Neural progenitor cell (in vitro differentiated cells): ENCODE results near the gene HBA1. TPM values are rescaled to one million over a fixed set of nuclear protein-coding genes. Genes with fewer than 3 reads are reported as not detected.

Source experiments
- DNase-seq: peaks from one replicate; pipeline ENCODE4 v3.0.0-alpha.2; 2016; ENCODE audit warnings: low spot score
- H2AFZ ChIP-seq: fragments of 200-600 bp; sonication (generic); replicated peaks from 2 replicates; pipeline ENCODE4 v1.6.1; 2016; ENCODE audit warnings: antibody characterized with exemption
- H3F3A ChIP-seq: fragments of 200-600 bp; sonication (generic); 2 replicates; pipeline ENCODE4 v1.6.1; 2016; ENCODE audit warnings: antibody characterized with exemption, low read depth
- H3K27ac ChIP-seq: fragments of 200-600 bp; sonication (generic); 2 replicates; pipeline ENCODE4 v1.5.1; 2016; ENCODE audit warnings: mild to moderate bottlenecking
- H3K27me3 ChIP-seq: fragments of 200-600 bp; sonication (generic); 2 replicates; pipeline ENCODE4 v1.6.1; 2016; ENCODE audit warnings: mild to moderate bottlenecking, moderate library complexity
- H3K36me3 ChIP-seq: fragments of 200-600 bp; sonication (generic); 2 replicates; pipeline ENCODE4 v1.5.1; 2016
- H3K4me1 ChIP-seq: fragments of 200-600 bp; sonication (generic); 2 replicates; pipeline ENCODE4 v1.6.1; 2016; ENCODE audit warnings: mixed run types
- H3K4me2 ChIP-seq: fragments of 200-600 bp; sonication (generic); 2 replicates; pipeline ENCODE4 v1.6.1; 2016
- H3K4me3 ChIP-seq: fragments of 200-600 bp; sonication (generic); 2 replicates; pipeline ENCODE4 v1.5.1; 2016
- H3K79me2 ChIP-seq: fragments of 200-600 bp; sonication (generic); 2 replicates; pipeline ENCODE4 v1.6.1; 2016; ENCODE audit warnings: low read depth
- H3K9ac ChIP-seq: fragments of 200-600 bp; sonication (generic); 2 replicates; pipeline ENCODE4 v1.6.1; 2016
- H3K9me3 ChIP-seq: fragments of 200-600 bp; sonication (generic); 2 replicates; pipeline ENCODE4 v1.5.1; 2016; ENCODE audit warnings: low read depth
- H4K20me1 ChIP-seq: fragments of 200-600 bp; sonication (generic); 2 replicates; pipeline ENCODE4 v1.6.1; 2016; ENCODE audit warnings: low read depth
- H3K27ac Mint-ChIP-seq: 3 replicates; pipeline ENCODE4 v1.8.0; 2021; ENCODE audit warnings: mixed read lengths
- H3K27me3 Mint-ChIP-seq: 2 replicates; pipeline ENCODE4 v1.8.0; 2022; ENCODE audit warnings: low read depth, mild to moderate bottlenecking, inconsistent platforms, moderate library complexity, mixed read lengths; ENCODE audit not compliant: insufficient read depth
- H3K36me3 Mint-ChIP-seq: 3 replicates; pipeline ENCODE4 v1.8.0; 2021; ENCODE audit warnings: mixed read lengths
- H3K4me1 Mint-ChIP-seq: 3 replicates; pipeline ENCODE4 v1.8.0; 2021; ENCODE audit warnings: mixed read lengths
- H3K4me3 Mint-ChIP-seq: 3 replicates; pipeline ENCODE4 v1.8.0; 2021; ENCODE audit warnings: mild to moderate bottlenecking, moderate library complexity, mixed read lengths
- H3K9me3 Mint-ChIP-seq: 3 replicates; pipeline ENCODE4 v1.8.0; 2020; ENCODE audit warnings: mixed read lengths
- CTCF ChIP-seq: fragments of 200-600 bp; sonication (generic); IDR thresholded peaks from 2 replicates; pipeline ENCODE4 v1.5.1; 2017; ENCODE audit warnings: antibody characterized with exemption, mild to moderate bottlenecking
- EZH2 ChIP-seq: fragments of 200-600 bp; sonication (generic); IDR thresholded peaks from 2 replicates; pipeline ENCODE4 v1.6.1; 2017; ENCODE audit warnings: antibody characterized with exemption, mild to moderate bottlenecking, moderate library complexity
- EZH2phosphoT487 ChIP-seq: fragments of 200-600 bp; sonication (generic); IDR thresholded peaks from 2 replicates; pipeline ENCODE4 v1.6.1; 2017; ENCODE audit warnings: antibody characterized with exemption
- total RNA-seq: library from RNA; depleted of rRNA; stranded (reverse); fragments of >200 nt; gene quantifications from 2 replicates; pipeline ENCODE4 v1.2.3, GENCODE V29; 2015; ENCODE audit warnings: low replicate concordance

HBA1 gene
- total RNA-seq, 1 donor from 2014 or later: not detected

- H3K9me3 Mint-ChIP-seq: no peaks in the 10 kb centered on the region
- no peaks in the 10 kb centered on the region for H3K4me1 ChIP-seq
Measured at GRCh38 chr16:144797-145252, 31.7 kb upstream of the HBA1 start.

GRCh38 chr16:146646-147045 lies 29.8 kb upstream of the HBA1 start:
- Histone ChIP-seq H3K27me3 (peaks cover 44% of the 10 kb centered on the region), H3K9ac (no peak overlapping the region), H3K79me2 (no peaks in the 10 kb centered on the region), H3K27ac (no peak overlapping the region), H2AFZ (no peak overlapping the region), H3F3A (no peaks in the 10 kb centered on the region), H4K20me1 (no peaks in the 10 kb centered on the region), H3K4me1 (no peaks in the 10 kb centered on the region), H3K36me3 (no peaks in the 10 kb centered on the region), H3K4me3 (no peak overlapping the region), H3K9me3 (no peaks in the 10 kb centered on the region), H3K4me2 (no peak overlapping the region)
- Mint-ChIP-seq H3K4me3 (no peak overlapping the region), H3K4me1 (peaks cover 3% of the 10 kb centered on the region), H3K27me3 (peaks cover 41% of the 10 kb centered on the region), H3K9me3 (no peaks in the 10 kb centered on the region), H3K27ac (no peak overlapping the region), H3K36me3 (no peaks in the 10 kb centered on the region)
- no peak for DNase-seq
- no peak for TF ChIP-seq CTCF
- TF ChIP-seq EZH2phosphoT487: no peak
- no peak for TF ChIP-seq EZH2

More at GRCh38 chr16:144797-145252, 31.7 kb upstream of the HBA1 start:
- H3K27ac ChIP-seq: no peak overlapping the region
- H3K27me3 ChIP-seq: peaks cover 26% of the 10 kb centered on the region
- H3K9me3 ChIP-seq: no peaks in the 10 kb centered on the region
- Mint-ChIP-seq H3K4me3 (no peak overlapping the region), H3K36me3 (no peaks in the 10 kb centered on the region), H3K27ac (no peak overlapping the region), H3K27me3 (peaks cover 36% of the 10 kb centered on the region), H3K4me1 (peaks cover 3% of the 10 kb centered on the region)
- H3K36me3 ChIP-seq: no peaks in the 10 kb centered on the region
- TF ChIP-seq EZH2 (no peak), EZH2phosphoT487 (no peak), CTCF (no peak)
- no peaks in the 10 kb centered on the region for H4K20me1 ChIP-seq
- no peak overlapping the region for H2AFZ ChIP-seq
- H3F3A ChIP-seq: peaks cover 5% of the 10 kb centered on the region
- no peak overlapping the region for H3K9ac ChIP-seq
- DNase-seq: no peak
- no peak overlapping the region for H3K4me2 ChIP-seq
- H3K79me2 ChIP-seq: no peaks in the 10 kb centered on the region
- no peak overlapping the region for H3K4me3 ChIP-seq

- H3K27me3 Mint-ChIP-seq: peaks cover 44% of the 10 kb centered on the region
- no peak overlapping the region for H3K27ac Mint-ChIP-seq
- H3K36me3 Mint-ChIP-seq: no peaks in the 10 kb centered on the region
- TF ChIP-seq CTCF (no peak), EZH2phosphoT487 (no peak), EZH2 (no peak)
- H3K9ac ChIP-seq: no peak overlapping the region
- no peak overlapping the region for H3K4me3 Mint-ChIP-seq
- H3F3A ChIP-seq: peaks cover 4% of the 10 kb centered on the region
- peak overlapping the region; percentile 12 for H2AFZ ChIP-seq
- H3K9me3 Mint-ChIP-seq: no peaks in the 10 kb centered on the region
- no peak overlapping the region for H3K4me2 ChIP-seq
- H3K27me3 ChIP-seq: peaks cover 60% of the 10 kb centered on the region
- H4K20me1 ChIP-seq: no peaks in the 10 kb centered on the region
- no peak for DNase-seq
- no peaks in the 10 kb centered on the region for H3K9me3 ChIP-seq
- peaks cover 3% of the 10 kb centered on the region for H3K4me1 Mint-ChIP-seq
- no peaks in the 10 kb centered on the region for H3K4me1 ChIP-seq
- H3K36me3 ChIP-seq: no peaks in the 10 kb centered on the region
- H3K79me2 ChIP-seq: no peaks in the 10 kb centered on the region
- no peak overlapping the region for H3K4me3 ChIP-seq
- no peak overlapping the region for H3K27ac ChIP-seq
Measured at GRCh38 chr16:149024-149660, 27.3 kb upstream of the HBA1 start.
